GM08714 (cell line): ENCODE measurements around the gene PLAC8L1.

ENCODE experiments used
- H3K4me3 ChIP-seq: fragments of 200-500 bp; sonication (Bioruptor generic); 2 replicates; pipeline ENCODE4 v1.5.1; 2014; ENCODE audit warnings: mild to moderate bottlenecking, low read length, inconsistent platforms
- ZNF274 ChIP-seq: IDR thresholded peaks from 2 replicates; pipeline ENCODE4 v1.6.1; 2012; ENCODE audit warnings: mild to moderate bottlenecking, low read depth, low read length

Gene PLAC8L1

GRCh38 chr5:146041180-146041789, 64.1 kb downstream of the PLAC8L1 start:
- TF ChIP-seq ZNF274, result no peak
- no peak overlapping the region for H3K4me3 ChIP-seq

GRCh38 chr5:146040527-146040926, 64.8 kb downstream of the PLAC8L1 start:
- no peak for TF ChIP-seq ZNF274
- H3K4me3 ChIP-seq, result no peak overlapping the region

DNA sequence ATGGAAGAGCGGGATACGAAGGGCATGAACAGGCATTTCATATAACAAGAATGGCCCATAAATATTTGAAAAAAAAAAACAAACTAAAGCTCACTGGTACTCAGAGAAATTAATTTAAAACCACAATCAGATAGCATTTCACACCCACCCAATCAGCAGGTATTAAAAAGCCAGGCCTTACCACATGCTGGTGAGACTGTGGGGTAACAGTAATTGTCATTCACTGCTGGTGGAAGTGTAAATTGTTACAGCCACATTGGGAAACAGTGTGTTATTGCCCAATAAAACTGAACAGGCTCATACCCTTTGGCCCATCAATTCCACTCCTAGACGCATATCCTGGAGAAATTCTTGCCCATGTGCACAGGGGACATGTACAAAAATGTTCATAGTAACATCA, 66.0 kb downstream of the PLAC8L1 start:
- TF ChIP-seq ZNF274, result no peak
- H3K4me3 ChIP-seq, result no peak overlapping the region

GRCh38 chr5:146034605-146035004, 70.8 kb downstream of the PLAC8L1 start:
- TF ChIP-seq ZNF274, result no peak

More at GRCh38 chr5:146034605-146035004, 70.8 kb downstream of the PLAC8L1 start:
- H3K4me3 ChIP-seq, result no peak overlapping the region
